CD4-positive, alpha-beta memory T cell (primary cell): ENCODE data around the gene MPL. TPM values are rescaled to one million over a fixed set of nuclear protein-coding genes. Genes with fewer than 3 reads are reported as not detected.
A peak's percentile ranks its signal among the peaks of the same experiment; 100 is the strongest.

Experiments used
- CTCF ChIA-PET: fragments of 350-600 bp; sonication (Branson Sonifier 250); formaldehyde crosslinking; loops from one replicate; lab custom pipeline; 2021; ENCODE audit warnings: inconsistent platforms; ENCODE audit not compliant: partially characterized antibody; lab: Charles Lee
- POLR2A ChIA-PET: fragments of 350-600 bp; sonication (Branson Sonifier 250); formaldehyde crosslinking; loops from one replicate; lab custom pipeline; 2021; ENCODE audit not compliant: partially characterized antibody; lab: Charles Lee
- DNase-seq, 5 donors: peaks; one replicate each; pipeline versions ENCODE4 v3.0.0 to v3.0.0-alpha.2; 2020 to 2022; ENCODE audit warnings: mixed read lengths in 1 of 5
- H3K27ac ChIP-seq: one replicate; pipeline ENCODE4 v1.7.0; 2013; ENCODE audit warnings: low read depth, low read length
- H3K27me3 ChIP-seq: 2 replicates; pipeline ENCODE4 v1.7.0; 2013; ENCODE audit warnings: mild to moderate bottlenecking, low read length, moderate library complexity; ENCODE audit not compliant: insufficient read depth
- H3K36me3 ChIP-seq: 2 replicates; pipeline ENCODE4 v1.7.0; 2013; ENCODE audit warnings: mild to moderate bottlenecking, low read length, moderate library complexity; ENCODE audit not compliant: insufficient read depth
- H3K4me1 ChIP-seq: 2 replicates; pipeline ENCODE4 v1.7.0; 2013; ENCODE audit warnings: mild to moderate bottlenecking, low read length, moderate library complexity; ENCODE audit not compliant: insufficient read depth
- H3K4me3 ChIP-seq, 2 donors: one replicate each; pipeline ENCODE4 v1.7.0; 2013; ENCODE audit warnings: low read length in 2 of 2, mild to moderate bottlenecking in 1 of 2
- H3K9me3 ChIP-seq, 2 donors: one replicate each; pipeline ENCODE4 v1.7.0; 2013; ENCODE audit warnings: low read length in 2 of 2, control low read depth in 1 of 2; ENCODE audit not compliant: control insufficient read depth in 1 of 2
- H3K27ac Mint-ChIP-seq, 7 donors: one replicate each; pipeline ENCODE4 v1.8.0; 2020 to 2021; ENCODE audit warnings: mixed read lengths in 7 of 7, mild to moderate bottlenecking in 6 of 7, inconsistent platforms in 3 of 7, moderate library complexity in 3 of 7
- H3K27me3 Mint-ChIP-seq, 2 donors: one replicate each; pipeline ENCODE4 v1.8.0; 2020 to 2021; ENCODE audit warnings: mixed read lengths in 2 of 2
- H3K36me3 Mint-ChIP-seq, 2 donors: one replicate each; pipeline ENCODE4 v1.8.0; 2020 to 2021; ENCODE audit warnings: mixed read lengths in 2 of 2, inconsistent platforms in 1 of 2, mild to moderate bottlenecking in 1 of 2
- H3K4me1 Mint-ChIP-seq, 4 donors: one replicate each; pipeline ENCODE4 v1.8.0; 2020 to 2021; ENCODE audit warnings: mixed read lengths in 4 of 4, mild to moderate bottlenecking in 1 of 4
- H3K4me3 Mint-ChIP-seq, 8 donors: one replicate each; pipeline ENCODE4 v1.8.0; 2020 to 2021; ENCODE audit warnings: mixed read lengths in 8 of 8, mild to moderate bottlenecking in 7 of 8, moderate library complexity in 6 of 8, inconsistent platforms in 3 of 8
- H3K9me3 Mint-ChIP-seq, 8 donors: one replicate each; pipeline ENCODE4 v1.8.0; 2020 to 2021; ENCODE audit warnings: mixed read lengths in 8 of 8, mild to moderate bottlenecking in 5 of 8, inconsistent platforms in 3 of 8, moderate library complexity in 1 of 8
- intact Hi-C: fragments of 100-400 bp; cut with micrococcal nuclease; formaldehyde crosslinking; loops from one replicate; pipeline ENCODE4 v1.15.1; 2023
- polyA plus RNA-seq, 2 donors: library from polyadenylated mRNA; unstranded; fragments of 300-500 nt; fragmentation: Illumina TruSeq; gene quantifications; one replicate each; pipeline ENCODE4 v1.2.3, GENCODE V29; 2021
- total RNA-seq, 2 experiments: library from RNA; stranded (reverse); gene quantifications; one replicate each; pipeline ENCODE4 v1.2.3, GENCODE V29; 2021

Gene MPL
- total and polyA plus RNA-seq, 4 experiments from 2014 or later: not detected

GRCh38 chr1:43348809-43349593 lies 11.4 kb downstream of the MPL start:
- Mint-ChIP-seq H3K36me3 (no peaks in the 10 kb centered on the region), H3K4me1 (peaks cover 3 to 11% (median 11%) of the 10 kb centered on the region in 4 donors), H3K4me3 (peak overlapping the region; percentile 61 to 89 (median 84)), H3K27me3 (peaks cover 0 to 2% of the 10 kb centered on the region in 2 donors), H3K27ac (peak overlapping the region; percentile 81 to 99 (median 93)), H3K9me3 (no peaks in the 10 kb centered on the region)
- H3K27me3 ChIP-seq: no peaks in the 10 kb centered on the region
- peak; percentile 61 to 86 (median 77) for DNase-seq
- intact Hi-C loops: loop anchor here (1.0 kb wide), 2 partner anchors 9 to 19 kb away; partner anchors contain the start of genes CDC20 and ELOVL1
- POLR2A ChIA-PET: interaction anchor here (1.0 to 2.3 kb wide), 4 partner anchors 9 to 582 kb away, joined by 3 to 10 read pairs (median 4); partner anchors contain the start of genes C1orf50, CDC20, ELOVL1 and HYI
- H3K36me3 ChIP-seq: no peaks in the 10 kb centered on the region
- peaks cover 5% of the 10 kb centered on the region for H3K4me1 ChIP-seq
- CTCF ChIA-PET: no interaction called here
- peak overlapping the region; percentile 49 for H3K27ac ChIP-seq
- peak overlapping the region in 1 of 2 donors; percentile 36 for H3K4me3 ChIP-seq
- no peaks in the 10 kb centered on the region for H3K9me3 ChIP-seq

GRCh38 chr1:43349594-43350306 lies 12.1 kb downstream of the MPL start:
- ChIA-PET CTCF (no interaction called here), POLR2A (interaction anchor here (0.5 to 1.2 kb wide), 2 partner anchors 14 to 583 kb away, joined by 3 to 4 read pairs; partner anchors contain the start of genes C1orf50 and P3H1)
- H3K4me1 ChIP-seq: peaks cover 5% of the 10 kb centered on the region
- no peak for DNase-seq
- H3K36me3 Mint-ChIP-seq: peaks cover 0 to 3% of the 10 kb centered on the region in 2 donors
- H3K27me3 Mint-ChIP-seq: no peaks in the 10 kb centered on the region
- intact Hi-C loops: loop anchor here (1.0 kb wide), 2 partner anchors 9 to 19 kb away; partner anchors contain the start of genes CDC20 and ELOVL1
- no peaks in the 10 kb centered on the region for H3K9me3 ChIP-seq
- H3K4me3 Mint-ChIP-seq: peak overlapping the region; percentile 61 to 89 (median 84)
- H3K4me1 Mint-ChIP-seq: peaks cover 5 to 11% (median 11%) of the 10 kb centered on the region in 4 donors
- peak overlapping the region in 1 of 2 donors; percentile 5 for H3K4me3 ChIP-seq
- H3K27ac Mint-ChIP-seq: peak overlapping the region; percentile 81 to 99 (median 93)
- H3K27me3 ChIP-seq: no peaks in the 10 kb centered on the region
- H3K27ac ChIP-seq: peak overlapping the region; percentile 49
- no peaks in the 10 kb centered on the region for H3K36me3 ChIP-seq
- no peaks in the 10 kb centered on the region for H3K9me3 Mint-ChIP-seq

- POLR2A ChIA-PET: no interaction called here
- Histone ChIP-seq H3K9me3 (no peaks in the 10 kb centered on the region), H3K27ac (no peak overlapping the region), H3K36me3 (no peaks in the 10 kb centered on the region), H3K4me1 (peaks cover 5% of the 10 kb centered on the region), H3K4me3 (no peak overlapping the region), H3K27me3 (no peaks in the 10 kb centered on the region)
- no peaks in the 10 kb centered on the region for H3K9me3 Mint-ChIP-seq
- H3K27me3 Mint-ChIP-seq: no peaks in the 10 kb centered on the region
- DNase-seq: no peak
- intact Hi-C loops: no loop called here
- peaks cover 0 to 3% of the 10 kb centered on the region in 2 donors for H3K36me3 Mint-ChIP-seq
- H3K4me1 Mint-ChIP-seq: peaks cover 5 to 11% (median 11%) of the 10 kb centered on the region in 4 donors
- H3K27ac Mint-ChIP-seq: peak overlapping the region in 6 of 7 donors; percentile 18 to 93 (median 76)
- H3K4me3 Mint-ChIP-seq: no peak overlapping the region
- CTCF ChIA-PET: no interaction called here
Observed at GRCh38 chr1:43350976-43351375, 13.4 kb downstream of the MPL start.

GRCh38 chr1:43351421-43352350 lies 14.1 kb downstream of the MPL start:
- Histone ChIP-seq H3K36me3 (no peaks in the 10 kb centered on the region), H3K27me3 (no peaks in the 10 kb centered on the region), H3K4me1 (peaks cover 5% of the 10 kb centered on the region), H3K4me3 (no peak overlapping the region), H3K27ac (no peak overlapping the region), H3K9me3 (no peaks in the 10 kb centered on the region)
- Mint-ChIP-seq H3K4me1 (peaks cover 5 to 11% (median 11%) of the 10 kb centered on the region in 4 donors), H3K36me3 (peaks cover 0 to 3% of the 10 kb centered on the region in 2 donors), H3K27ac (peak overlapping the region; percentile 32 to 92 (median 68)), H3K9me3 (no peaks in the 10 kb centered on the region), H3K4me3 (no peak overlapping the region), H3K27me3 (no peaks in the 10 kb centered on the region)
- ChIA-PET CTCF (no interaction called here), POLR2A (no interaction called here)
- intact Hi-C loops: no loop called here
- no peak for DNase-seq

- CTCF ChIA-PET: interaction anchor here (1.3 kb wide), 1 partner anchor 12 kb away, joined by 3 read pairs; no protein-coding TSS in a partner anchor
- H3K27me3 ChIP-seq: no peaks in the 10 kb centered on the region
- Mint-ChIP-seq H3K4me1 (peaks cover 5 to 15% (median 11%) of the 10 kb centered on the region in 4 donors), H3K9me3 (no peaks in the 10 kb centered on the region), H3K27ac (peak overlapping the region; percentile 38 to 92 (median 68)), H3K4me3 (no peak overlapping the region), H3K27me3 (no peaks in the 10 kb centered on the region), H3K36me3 (peaks cover 0 to 3% of the 10 kb centered on the region in 2 donors)
- H3K9me3 ChIP-seq: no peaks in the 10 kb centered on the region
- H3K27ac ChIP-seq: no peak overlapping the region
- no peaks in the 10 kb centered on the region for H3K36me3 ChIP-seq
- intact Hi-C loops: no loop called here
- H3K4me1 ChIP-seq: peaks cover 5% of the 10 kb centered on the region
- no peak for DNase-seq
- POLR2A ChIA-PET: no interaction called here
- H3K4me3 ChIP-seq: no peak overlapping the region
Observed at GRCh38 chr1:43352351-43352705, 14.7 kb downstream of the MPL start.

GRCh38 chr1:43352881-43353280 lies 15.3 kb downstream of the MPL start:
- no peaks in the 10 kb centered on the region for H3K9me3 ChIP-seq
- CTCF ChIA-PET: interaction anchor here (1.3 to 1.7 kb wide), 2 partner anchors 13 to 126 kb away, joined by 3 read pairs; no protein-coding TSS in a partner anchor
- H3K27ac ChIP-seq: no peak overlapping the region
- H3K36me3 ChIP-seq: no peaks in the 10 kb centered on the region
- Mint-ChIP-seq H3K4me3 (no peak overlapping the region), H3K9me3 (no peaks in the 10 kb centered on the region), H3K27me3 (no peaks in the 10 kb centered on the region), H3K36me3 (peaks cover 0 to 3% of the 10 kb centered on the region in 2 donors), H3K4me1 (peaks cover 7 to 18% (median 12%) of the 10 kb centered on the region in 4 donors), H3K27ac (peak overlapping the region; percentile 4 to 92 (median 68))
- H3K27me3 ChIP-seq: no peaks in the 10 kb centered on the region
- no peak for DNase-seq
- POLR2A ChIA-PET: no interaction called here
- H3K4me1 ChIP-seq: peaks cover 8% of the 10 kb centered on the region
- H3K4me3 ChIP-seq: no peak overlapping the region
- intact Hi-C loops: no loop called here
